GM19397 (cell line): ENCODE measurements around the gene GLYATL2.

ENCODE experiments used
- ATAC-seq: cut with Tn5 transposase; IDR thresholded peaks from one replicate; pipeline ENCODE4 v1.9.1; 2021; ENCODE audit warnings: mild to moderate bottlenecking, moderate library complexity; ENCODE audit not compliant: unreplicated experiment

GLYATL2 gene

GRCh38 chr11:58844361-58845005 is at the start of gene GLYATL2:
Gene GLYATL2, minus strand, starts transcription at chr11:58844704. Its CDS starts 5,092 bp downstream, at chr11:58839612.
- ATAC-seq: no peak

GRCh38 chr11:58893899-58894298 is 49.4 kb upstream of the GLYATL2 start:
- ATAC-seq: no peak

GRCh38 chr11:58888579-58888978 is 44.1 kb upstream of the GLYATL2 start:
- no peak for ATAC-seq

GRCh38 chr11:58887452-58887851 is 42.9 kb upstream of the GLYATL2 start:
- ATAC-seq: no peak

GRCh38 chr11:58880625-58881024 is 36.1 kb upstream of the GLYATL2 start:
- ATAC-seq: no peak

GRCh38 chr11:58880166-58880565 is 35.7 kb upstream of the GLYATL2 start:
- no peak for ATAC-seq

- ATAC-seq: no peak
Measured at GRCh38 chr11:58867556-58867955, 23.1 kb upstream of the GLYATL2 start.

GRCh38 chr11:58866788-58867187 is 22.3 kb upstream of the GLYATL2 start:
- ATAC-seq: no peak

- ATAC-seq: no peak
Measured at GRCh38 chr11:58864335-58864734, 19.8 kb upstream of the GLYATL2 start.

- ATAC-seq: no peak
Measured at GRCh38 chr11:58863697-58864096, 19.2 kb upstream of the GLYATL2 start.

- no peak for ATAC-seq
Measured at GRCh38 chr11:58861533-58861932, 17.0 kb upstream of the GLYATL2 start.

GRCh38 chr11:58856806-58857205 is 12.3 kb upstream of the GLYATL2 start:
- no peak for ATAC-seq

GRCh38 chr11:58845386-58845785 is 882 bp upstream of the GLYATL2 start:
- ATAC-seq: no peak

GRCh38 chr11:58837707-58838388 is 6.7 kb downstream of the GLYATL2 start:
- no peak for ATAC-seq

GRCh38 chr11:58832056-58832645 is 12.4 kb downstream of the GLYATL2 start:
- no peak for ATAC-seq

GRCh38 chr11:58830673-58831301 is 13.7 kb downstream of the GLYATL2 start:
- no peak for ATAC-seq

GRCh38 chr11:58829786-58830185 is 14.7 kb downstream of the GLYATL2 start:
- ATAC-seq: no peak

- ATAC-seq: no peak
Measured at GRCh38 chr11:58813693-58814092, 30.8 kb downstream of the GLYATL2 start.

GRCh38 chr11:58811499-58811898 is 33.0 kb downstream of the GLYATL2 start:
- no peak for ATAC-seq

- ATAC-seq: no peak
Measured at GRCh38 chr11:58807343-58807742, 37.2 kb downstream of the GLYATL2 start.

GRCh38 chr11:58805065-58805464 is 39.4 kb downstream of the GLYATL2 start:
- ATAC-seq: no peak
